WTC11 (cell line): ENCODE results near the gene LMF1. TPM values are rescaled to one million over a fixed set of nuclear protein-coding genes. Genes with fewer than 3 reads are reported as not detected.

Source experiments
- ATAC-seq: fragments of 200-7000 bp; cut with Tn5 transposase; 2 replicates; pipeline ENCODE4 v1.10.0; 2021; ENCODE audit warnings: mild to moderate bottlenecking, moderate library complexity
- CTCF ChIA-PET: fragments of 300-600 bp; sonication (Branson Sonifier 250); formaldehyde crosslinking; loops from one replicate; lab custom pipeline; 2021; ENCODE audit warnings: antibody characterized with exemption; lab: Charles Lee
- POLR2A ChIA-PET: fragments of 350-600 bp; sonication (Branson Sonifier 250); formaldehyde crosslinking; loops from one replicate; lab custom pipeline; 2021; ENCODE audit warnings: antibody characterized with exemption; lab: Charles Lee
- DNase-seq: peaks from one replicate; pipeline ENCODE4 v3.0.0; 2021; ENCODE audit warnings: low spot score
- H3K27ac Mint-ChIP-seq: 2 replicates; pipeline ENCODE4 v1.8.0; 2021; ENCODE audit warnings: mixed read lengths
- H3K27me3 Mint-ChIP-seq: 2 replicates; pipeline ENCODE4 v1.8.0; 2021; ENCODE audit warnings: low read depth, mild to moderate bottlenecking, moderate library complexity, mixed read lengths
- H3K36me3 Mint-ChIP-seq: 2 replicates; pipeline ENCODE4 v1.8.0; 2021; ENCODE audit warnings: mixed read lengths
- H3K4me1 Mint-ChIP-seq: 2 replicates; pipeline ENCODE4 v1.8.0; 2022; ENCODE audit warnings: mixed read lengths
- H3K4me3 Mint-ChIP-seq: 2 replicates; pipeline ENCODE4 v1.8.0; 2021; ENCODE audit warnings: mild to moderate bottlenecking, moderate library complexity, mixed read lengths
- H3K9me3 Mint-ChIP-seq: 2 replicates; pipeline ENCODE4 v1.8.0; 2021; ENCODE audit warnings: mixed read lengths
- CDX4 ChIP-seq: fragments of 250-450 bp; sonication (Bioruptor Pico); IDR thresholded peaks from 2 replicates; pipeline ENCODE4 v1.9.0; 2021; ENCODE audit warnings: moderate library complexity, mild to moderate bottlenecking, inconsistent platforms, borderline replicate concordance
- CREM ChIP-seq: sonication (generic); formaldehyde crosslinking; IDR thresholded peaks from 2 replicates; pipeline ENCODE4 v1.8.1; 2022; ENCODE audit warnings: mild to moderate bottlenecking, missing genetic modification reagents, moderate library complexity
- ELF4 ChIP-seq: sonication (generic); formaldehyde crosslinking; IDR thresholded peaks from 2 replicates; pipeline ENCODE4 v1.8.1; 2022; ENCODE audit warnings: low read depth, mild to moderate bottlenecking, moderate library complexity, missing genetic modification reagents
- ESRRA ChIP-seq: sonication (generic); formaldehyde crosslinking; IDR thresholded peaks from 2 replicates; pipeline ENCODE4 v1.8.1; 2022; ENCODE audit warnings: mild to moderate bottlenecking, missing genetic modification reagents, borderline replicate concordance
- ETV6 ChIP-seq: sonication (generic); formaldehyde crosslinking; IDR thresholded peaks from 2 replicates; pipeline ENCODE4 v1.8.1; 2022; ENCODE audit warnings: mild to moderate bottlenecking, missing genetic modification reagents
- GRHL2 ChIP-seq: fragments of 250-450 bp; sonication (Bioruptor Pico); IDR thresholded peaks from 2 replicates; pipeline ENCODE4 v1.8.0; 2022; ENCODE audit warnings: mild to moderate bottlenecking, moderate library complexity; ENCODE audit not compliant: insufficient replicate concordance, severe bottlenecking
- GTF2I ChIP-seq: fragments of 250-450 bp; sonication (Bioruptor Pico); conservative IDR thresholded peaks from 2 replicates; pipeline ENCODE4 v1.4.0; 2021; ENCODE audit warnings: mild to moderate bottlenecking
- IRF1 ChIP-seq: sonication (generic); formaldehyde crosslinking; IDR thresholded peaks from 2 replicates; pipeline ENCODE4 v1.8.0; 2023; ENCODE audit warnings: missing genetic modification reagents
- JUN ChIP-seq: sonication (generic); formaldehyde crosslinking; IDR thresholded peaks from 2 replicates; pipeline ENCODE4 v1.8.0; 2023; ENCODE audit warnings: mild to moderate bottlenecking, missing genetic modification reagents
- MLX ChIP-seq: sonication (generic); formaldehyde crosslinking; IDR thresholded peaks from 2 replicates; pipeline ENCODE4 v1.8.1; 2023; ENCODE audit warnings: mild to moderate bottlenecking, missing genetic modification reagents, moderate library complexity
- NFATC4 ChIP-seq: fragments of 250-450 bp; sonication (Bioruptor Pico); IDR thresholded peaks from 2 replicates; pipeline ENCODE4 v1.9.0; 2021; ENCODE audit warnings: mild to moderate bottlenecking
- RORB ChIP-seq: fragments of 250-450 bp; sonication (Bioruptor Pico); IDR thresholded peaks from 2 replicates; pipeline ENCODE4 v1.9.0; 2021; ENCODE audit warnings: mild to moderate bottlenecking
- TEAD1 ChIP-seq: sonication (generic); formaldehyde crosslinking; IDR thresholded peaks from 2 replicates; pipeline ENCODE4 v1.8.0; 2022; ENCODE audit warnings: mild to moderate bottlenecking, missing genetic modification reagents
- USF2 ChIP-seq: sonication (generic); formaldehyde crosslinking; IDR thresholded peaks from 2 replicates; pipeline ENCODE4 v1.8.1; 2023; ENCODE audit warnings: mild to moderate bottlenecking, missing genetic modification reagents, moderate library complexity
- ZNF219 ChIP-seq: sonication (generic); formaldehyde crosslinking; IDR thresholded peaks from 2 replicates; pipeline ENCODE4 v1.8.0; 2023; ENCODE audit warnings: missing genetic modification reagents, mild to moderate bottlenecking, borderline replicate concordance
- ZNF317 ChIP-seq: sonication (generic); formaldehyde crosslinking; IDR thresholded peaks from 2 replicates; pipeline ENCODE4 v1.8.1; 2023; ENCODE audit warnings: low read depth, mild to moderate bottlenecking, moderate library complexity, missing genetic modification reagents, borderline replicate concordance
- ZNF416 ChIP-seq: fragments of 250-450 bp; sonication (Bioruptor Pico); IDR thresholded peaks from 2 replicates; pipeline ENCODE4 v1.9.0; 2021; ENCODE audit warnings: mild to moderate bottlenecking, inconsistent platforms
- ZNF425 ChIP-seq: fragments of 250-450 bp; sonication (Bioruptor Pico); conservative IDR thresholded peaks from 2 replicates; pipeline ENCODE4 v1.9.0; 2021; ENCODE audit warnings: mild to moderate bottlenecking
- total RNA-seq: library from RNA; stranded (reverse); gene quantifications from 3 replicates; pipeline ENCODE4 v1.2.3, GENCODE V29; 2021
- TF ChIP-seq, protein P1 (sequence below): sonication (generic); formaldehyde crosslinking; IDR thresholded peaks from 2 replicates; pipeline ENCODE4 v1.8.0; 2022; ENCODE audit warnings: mild to moderate bottlenecking, missing genetic modification reagents
- TF ChIP-seq, protein P2 (sequence below): sonication (generic); formaldehyde crosslinking; IDR thresholded peaks from 2 replicates; pipeline ENCODE4 v1.8.1; 2022; ENCODE audit warnings: missing genetic modification reagents, borderline replicate concordance

The LMF1 gene
- total RNA-seq, 1 experiment from 2014 or later: 10.5 TPM

GRCh38 chr16:974611-975261 lies 4.0 kb upstream of the LMF1 start:
- POLR2A ChIA-PET: no interaction called here
- TF ChIP-seq IRF1 (no peak), TEAD1 (CRISPR knock-in tag) (no peak), ESRRA (CRISPR knock-in tag) (no peak), USF2 (CRISPR knock-in tag) (no peak), MLX (CRISPR knock-in tag) (no peak), ELF4 (CRISPR knock-in tag) (no peak), ETV6 (CRISPR knock-in tag) (no peak), JUN (CRISPR knock-in tag) (no peak), CDX4 (no peak), NFATC4 (no peak), RORB (no peak), ZNF219 (CRISPR knock-in tag) (no peak), ZNF416 (CRISPR knock-in tag) (no peak), ZNF317 (CRISPR knock-in tag) (no peak), CREM (CRISPR knock-in tag) (no peak), ZNF425 (no peak), GRHL2 (no peak), GTF2I (CRISPR knock-in tag) (no peak)
- TF ChIP-seq, protein P1, sequence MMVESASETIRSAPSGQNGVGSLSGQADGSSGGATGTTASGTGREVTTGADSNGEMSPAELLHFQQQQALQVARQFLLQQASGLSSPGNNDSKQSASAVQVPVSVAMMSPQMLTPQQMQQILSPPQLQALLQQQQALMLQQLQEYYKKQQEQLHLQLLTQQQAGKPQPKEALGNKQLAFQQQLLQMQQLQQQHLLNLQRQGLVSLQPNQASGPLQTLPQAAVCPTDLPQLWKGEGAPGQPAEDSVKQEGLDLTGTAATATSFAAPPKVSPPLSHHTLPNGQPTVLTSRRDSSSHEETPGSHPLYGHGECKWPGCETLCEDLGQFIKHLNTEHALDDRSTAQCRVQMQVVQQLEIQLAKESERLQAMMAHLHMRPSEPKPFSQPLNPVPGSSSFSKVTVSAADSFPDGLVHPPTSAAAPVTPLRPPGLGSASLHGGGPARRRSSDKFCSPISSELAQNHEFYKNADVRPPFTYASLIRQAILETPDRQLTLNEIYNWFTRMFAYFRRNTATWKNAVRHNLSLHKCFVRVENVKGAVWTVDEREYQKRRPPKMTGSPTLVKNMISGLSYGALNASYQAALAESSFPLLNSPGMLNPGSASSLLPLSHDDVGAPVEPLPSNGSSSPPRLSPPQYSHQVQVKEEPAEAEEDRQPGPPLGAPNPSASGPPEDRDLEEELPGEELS (CRISPR knock-in tag): no peak
- TF ChIP-seq, protein P2, sequence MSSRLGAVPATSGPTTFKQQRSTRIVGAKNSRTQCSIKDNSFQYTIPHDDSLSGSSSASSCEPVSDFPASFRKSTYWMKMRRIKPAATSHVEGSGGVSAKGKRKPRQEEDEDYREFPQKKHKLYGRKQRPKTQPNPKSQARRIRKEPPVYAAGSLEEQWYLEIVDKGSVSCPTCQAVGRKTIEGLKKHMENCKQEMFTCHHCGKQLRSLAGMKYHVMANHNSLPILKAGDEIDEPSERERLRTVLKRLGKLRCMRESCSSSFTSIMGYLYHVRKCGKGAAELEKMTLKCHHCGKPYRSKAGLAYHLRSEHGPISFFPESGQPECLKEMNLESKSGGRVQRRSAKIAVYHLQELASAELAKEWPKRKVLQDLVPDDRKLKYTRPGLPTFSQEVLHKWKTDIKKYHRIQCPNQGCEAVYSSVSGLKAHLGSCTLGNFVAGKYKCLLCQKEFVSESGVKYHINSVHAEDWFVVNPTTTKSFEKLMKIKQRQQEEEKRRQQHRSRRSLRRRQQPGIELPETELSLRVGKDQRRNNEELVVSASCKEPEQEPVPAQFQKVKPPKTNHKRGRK: no peak

More at GRCh38 chr16:974611-975261, 4.0 kb upstream of the LMF1 start:
- Mint-ChIP-seq H3K4me1 (peaks cover 5% of the 10 kb centered on the region; the same call in 1 of the 2 replicates), H3K27ac (no peak overlapping the region), H3K27me3 (peaks cover 32% of the 10 kb centered on the region), H3K36me3 (no peaks in the 10 kb centered on the region), H3K9me3 (peaks cover 6% of the 10 kb centered on the region), H3K4me3 (no peak overlapping the region)
- CTCF ChIA-PET: no interaction called here
- no peak for DNase-seq
- no peak for ATAC-seq
